ENCODE measurements around the gene TRIM37.
A peak's percentile ranks its signal among the peaks of the same experiment; 100 is the strongest.
"Not testable (repeated sequence)": the region's sequence is repeated elsewhere in the genome, so short reads cannot be mapped to it uniquely, and the experiment has no call there.

TRIM37 gene

GRCh38 chr17:59151006-59151405, 44.3 kb upstream of the TRIM37 start:
- peak in 1 of 2 donors; percentile 16 for DNase-seq (ENCODE audit: low read depth in 2 of 2)
- H3K4me3 ChIP-seq (replicated peaks in 1 of 2; ENCODE audit: low read depth in 2 of 2, low read length in 2 of 2), result no peak overlapping the region
- TF ChIP-seq CTCF (IDR thresholded peaks at IDR 0.05; ENCODE audit: low read depth, low read length), result no peak

GRCh38 chr17:59149841-59150511, 43.3 kb upstream of the TRIM37 start:
- no peak for TF ChIP-seq CTCF (IDR thresholded peaks at IDR 0.05; ENCODE audit: low read depth, low read length)
- H3K4me3 ChIP-seq (replicated peaks in 1 of 2; ENCODE audit: low read depth in 2 of 2, low read length in 2 of 2), result no peak overlapping the region
- DNase-seq (ENCODE audit: low read depth in 2 of 2), result no peak

GRCh38 chr17:59149051-59149450, 42.4 kb upstream of the TRIM37 start:
- DNase-seq (ENCODE audit: low read depth in 2 of 2), result peak; percentile 15 to 17
- TF ChIP-seq CTCF (IDR thresholded peaks at IDR 0.05; ENCODE audit: low read depth, low read length), result no peak
- H3K4me3 ChIP-seq (replicated peaks in 1 of 2; ENCODE audit: low read depth in 2 of 2, low read length in 2 of 2), result no peak overlapping the region

GRCh38 chr17:59145571-59146096, 39.0 kb upstream of the TRIM37 start:
- TF ChIP-seq CTCF (IDR thresholded peaks at IDR 0.05; ENCODE audit: low read depth, low read length), result no peak
- no peak for DNase-seq (ENCODE audit: low read depth in 2 of 2)

GRCh38 chr17:59141860-59142259, 35.2 kb upstream of the TRIM37 start:
- no peak overlapping the region for H3K4me3 ChIP-seq (replicated peaks in 1 of 2; ENCODE audit: low read depth in 2 of 2, low read length in 2 of 2)
- no peak for DNase-seq (ENCODE audit: low read depth in 2 of 2)
- TF ChIP-seq CTCF (IDR thresholded peaks at IDR 0.05; ENCODE audit: low read depth, low read length), result no peak

More at GRCh38 chr17:59145571-59146096, 39.0 kb upstream of the TRIM37 start:
- no peak overlapping the region for H3K4me3 ChIP-seq (replicated peaks in 1 of 2; ENCODE audit: low read depth in 2 of 2, low read length in 2 of 2)

- no peak for TF ChIP-seq CTCF (IDR thresholded peaks at IDR 0.05; ENCODE audit: low read depth, low read length)
- no peak for DNase-seq (ENCODE audit: low read depth in 2 of 2)
- no peak overlapping the region for H3K4me3 ChIP-seq (replicated peaks in 1 of 2; ENCODE audit: low read depth in 2 of 2, low read length in 2 of 2)
These were observed 33.3 kb upstream of the TRIM37 start for GRCh38 chr17:59139939-59140338.

GRCh38 chr17:59138339-59138738, 31.7 kb upstream of the TRIM37 start:
- not testable (repeated sequence) for DNase-seq (ENCODE audit: low read depth in 2 of 2); H3K4me3 ChIP-seq (replicated peaks in 1 of 2; ENCODE audit: low read depth in 2 of 2, low read length in 2 of 2)
